Osteoblast (primary cell): ENCODE measurements around the gene PSMD2. TPM values are rescaled to one million over a fixed set of nuclear protein-coding genes. Genes with fewer than 3 reads are reported as not detected.

Experiments
- DNase-seq: peaks from one replicate; pipeline ENCODE4 v3.0.0; 2011; ENCODE audit warnings: low spot score, mixed read lengths; ENCODE audit not compliant: insufficient read length; ENCODE audit errors: missing footprints
- H2AFZ ChIP-seq: 2 replicates; pipeline ENCODE4 v1.6.0; 2011; ENCODE audit warnings: mild to moderate bottlenecking, low read length
- H3K27ac ChIP-seq: 2 replicates; pipeline ENCODE4 v1.5.1; 2011; ENCODE audit warnings: mild to moderate bottlenecking, low read depth, low read length, moderate library complexity
- H3K27me3 ChIP-seq: 2 replicates; pipeline ENCODE4 v1.6.0; 2012; ENCODE audit warnings: mild to moderate bottlenecking, control low read depth, inconsistent platforms, low read length, moderate library complexity; ENCODE audit not compliant: insufficient read depth
- H3K36me3 ChIP-seq: 2 replicates; pipeline ENCODE4 v1.5.1; 2011; ENCODE audit warnings: mild to moderate bottlenecking, low read length, control low read depth, moderate library complexity; ENCODE audit not compliant: insufficient read depth
- H3K4me1 ChIP-seq: 2 replicates; pipeline ENCODE4 v1.5.1; 2011; ENCODE audit warnings: mild to moderate bottlenecking, low read length, control low read depth, moderate library complexity; ENCODE audit not compliant: insufficient read depth
- H3K4me2 ChIP-seq: 2 replicates; pipeline ENCODE4 v1.6.0; 2011; ENCODE audit warnings: mild to moderate bottlenecking, low read length; ENCODE audit not compliant: insufficient read depth
- H3K4me3 ChIP-seq: fragments of 200-600 bp; sonication (generic); 3 replicates; pipeline ENCODE4 v1.5.1; 2012; ENCODE audit warnings: mild to moderate bottlenecking, low read length, inconsistent platforms; ENCODE audit not compliant: insufficient read depth
- H3K79me2 ChIP-seq: 2 replicates; pipeline ENCODE4 v1.6.0; 2012; ENCODE audit warnings: mild to moderate bottlenecking, low read length, control low read depth, inconsistent platforms; ENCODE audit not compliant: insufficient read depth
- H3K9me3 ChIP-seq: 2 replicates; pipeline ENCODE4 v1.5.1; 2011; ENCODE audit warnings: low read depth, low read length, control low read depth
- H4K20me1 ChIP-seq: 2 replicates; pipeline ENCODE4 v1.6.0; 2012; ENCODE audit warnings: mild to moderate bottlenecking, low read length, control low read depth; ENCODE audit not compliant: insufficient read depth
- small RNA-seq: library from RNA; depleted of rRNA; stranded (forward); fragments of <200 nt; gene quantifications from one replicate; pipeline ENCODE3, GENCODE V24; 2012
- total RNA-seq: library from RNA; depleted of rRNA; stranded (reverse); fragments of >200 nt; gene quantifications from 2 replicates; pipeline ENCODE4 v1.2.3, GENCODE V29; 2012
- TF ChIP-seq, protein P1 (sequence below): IDR thresholded peaks from 2 replicates; pipeline ENCODE4 v1.5.1; 2011; ENCODE audit warnings: mild to moderate bottlenecking, low read depth, low read length, moderate library complexity; ENCODE audit errors: extremely low read depth

The PSMD2 gene
- total RNA-seq, 1 donor = 301 TPM

DNA sequence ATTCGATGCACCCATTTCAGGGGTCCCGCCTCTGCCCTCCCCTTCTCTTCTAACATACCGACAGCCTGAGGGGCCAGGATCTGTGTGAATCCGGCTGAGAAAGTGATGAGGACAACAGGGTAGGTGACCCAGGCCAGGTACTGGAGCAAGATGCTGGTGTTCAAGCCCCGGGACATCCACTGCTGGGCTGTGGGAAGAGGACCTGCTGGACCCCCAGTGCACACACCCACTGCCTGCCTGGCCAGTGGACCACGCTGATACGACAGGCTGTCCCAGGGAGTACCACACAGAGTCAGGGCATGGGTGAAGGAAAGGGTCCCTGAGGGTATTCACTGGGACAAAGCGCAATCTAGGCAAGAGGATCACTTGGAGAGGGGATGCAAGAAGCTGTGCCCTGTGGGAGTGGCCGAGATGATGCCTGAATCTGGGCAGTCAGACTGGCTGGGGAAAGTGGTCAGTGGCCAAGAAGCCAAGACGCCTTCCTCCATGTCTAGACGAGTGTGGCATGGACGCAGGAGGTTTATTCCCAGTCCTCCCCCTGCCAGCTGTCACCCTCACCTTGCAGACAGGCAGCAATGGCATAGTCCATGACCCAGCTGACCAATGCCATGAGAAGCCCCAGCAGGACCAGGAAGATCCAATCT lies 59.2 kb downstream of the PSMD2 start:
- TF ChIP-seq, protein P1, sequence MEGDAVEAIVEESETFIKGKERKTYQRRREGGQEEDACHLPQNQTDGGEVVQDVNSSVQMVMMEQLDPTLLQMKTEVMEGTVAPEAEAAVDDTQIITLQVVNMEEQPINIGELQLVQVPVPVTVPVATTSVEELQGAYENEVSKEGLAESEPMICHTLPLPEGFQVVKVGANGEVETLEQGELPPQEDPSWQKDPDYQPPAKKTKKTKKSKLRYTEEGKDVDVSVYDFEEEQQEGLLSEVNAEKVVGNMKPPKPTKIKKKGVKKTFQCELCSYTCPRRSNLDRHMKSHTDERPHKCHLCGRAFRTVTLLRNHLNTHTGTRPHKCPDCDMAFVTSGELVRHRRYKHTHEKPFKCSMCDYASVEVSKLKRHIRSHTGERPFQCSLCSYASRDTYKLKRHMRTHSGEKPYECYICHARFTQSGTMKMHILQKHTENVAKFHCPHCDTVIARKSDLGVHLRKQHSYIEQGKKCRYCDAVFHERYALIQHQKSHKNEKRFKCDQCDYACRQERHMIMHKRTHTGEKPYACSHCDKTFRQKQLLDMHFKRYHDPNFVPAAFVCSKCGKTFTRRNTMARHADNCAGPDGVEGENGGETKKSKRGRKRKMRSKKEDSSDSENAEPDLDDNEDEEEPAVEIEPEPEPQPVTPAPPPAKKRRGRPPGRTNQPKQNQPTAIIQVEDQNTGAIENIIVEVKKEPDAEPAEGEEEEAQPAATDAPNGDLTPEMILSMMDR = no peak
- peaks cover 5% of the 10 kb centered on the region for H4K20me1 ChIP-seq
- no peak overlapping the region for H3K4me3 ChIP-seq
- H3K27me3 ChIP-seq = no peaks in the 10 kb centered on the region
- H3K27ac ChIP-seq = no peak overlapping the region
- no peaks in the 10 kb centered on the region for H3K36me3 ChIP-seq
- no peaks in the 10 kb centered on the region for H3K9me3 ChIP-seq
- H2AFZ ChIP-seq = no peak overlapping the region
- H3K79me2 ChIP-seq = peaks cover 6% of the 10 kb centered on the region
- DNase-seq = no peak
- H3K4me1 ChIP-seq = peaks cover 17% of the 10 kb centered on the region
- H3K4me2 ChIP-seq = no peak overlapping the region

Small RNA genes within 50 kb of the gene (small RNA-seq; reads per million reads assigned to genes)
- 962 reads per million, percentile 99 among the genes with 10 or more reads in this experiment for gene SNORD66

Other genes with a start within 250 kb of the PSMD2 start
- gene HTR3C, start 246.2 kb upstream of the PSMD2 start, total RNA-seq = not detected in 2 replicates
- gene HTR3E, start 202.2 kb upstream of the PSMD2 start, total RNA-seq = not detected in 2 replicates
- gene EIF2B5, start 163.9 kb upstream of the PSMD2 start, total RNA-seq = 19.4 and 22.1 TPM in 2 replicates
- gene DVL3, start 143.9 kb upstream of the PSMD2 start, total RNA-seq = 51.6 and 60.4 TPM in 2 replicates
- gene AP2M1, start 124.4 kb upstream of the PSMD2 start, total RNA-seq = 375 and 427 TPM in 2 replicates
- 44.8 and 46.7 TPM in 2 replicates for gene ABCF3, start 113.0 kb upstream of the PSMD2 start, total RNA-seq
- gene VWA5B2, start 69.7 kb upstream of the PSMD2 start, total RNA-seq = not detected in 2 replicates
- 26.8 and 28.9 TPM in 2 replicates for gene ALG3, start 50.3 kb upstream of the PSMD2 start, total RNA-seq
- 2.7 and 3.3 TPM in 2 replicates for gene EEF1AKMT4, start 49.6 kb upstream of the PSMD2 start, total RNA-seq
- gene CAMK2N2, start 37.7 kb upstream of the PSMD2 start, total RNA-seq = not detected in 2 replicates
- gene ECE2, start 23.2 kb upstream of the PSMD2 start, total RNA-seq = not detected in 2 replicates
- 215 and 245 TPM in 2 replicates for gene EIF4G1, start 15.4 kb downstream of the PSMD2 start, total RNA-seq
- 9.8 and 10.6 TPM in 2 replicates for gene FAM131A, start 38.4 kb downstream of the PSMD2 start, total RNA-seq
- 3.2 and 4.3 TPM in 2 replicates for gene CLCN2, start 62.4 kb downstream of the PSMD2 start, total RNA-seq
- gene POLR2H, start 62.5 kb downstream of the PSMD2 start, total RNA-seq = 47.4 and 61.2 TPM in 2 replicates
- gene THPO, start 79.0 kb downstream of the PSMD2 start, total RNA-seq = under 0.01 TPM in 1 of 2 replicates, not detected in the other
- 0.29 and 0.36 TPM in 2 replicates for gene CHRD, start 80.8 kb downstream of the PSMD2 start, total RNA-seq